ENCODE results near the gene RERE.

Gene RERE

GRCh38 chr1:8669606-8670335, 147.7 kb downstream of the RERE start:
- TF ChIP-seq, protein P1, sequence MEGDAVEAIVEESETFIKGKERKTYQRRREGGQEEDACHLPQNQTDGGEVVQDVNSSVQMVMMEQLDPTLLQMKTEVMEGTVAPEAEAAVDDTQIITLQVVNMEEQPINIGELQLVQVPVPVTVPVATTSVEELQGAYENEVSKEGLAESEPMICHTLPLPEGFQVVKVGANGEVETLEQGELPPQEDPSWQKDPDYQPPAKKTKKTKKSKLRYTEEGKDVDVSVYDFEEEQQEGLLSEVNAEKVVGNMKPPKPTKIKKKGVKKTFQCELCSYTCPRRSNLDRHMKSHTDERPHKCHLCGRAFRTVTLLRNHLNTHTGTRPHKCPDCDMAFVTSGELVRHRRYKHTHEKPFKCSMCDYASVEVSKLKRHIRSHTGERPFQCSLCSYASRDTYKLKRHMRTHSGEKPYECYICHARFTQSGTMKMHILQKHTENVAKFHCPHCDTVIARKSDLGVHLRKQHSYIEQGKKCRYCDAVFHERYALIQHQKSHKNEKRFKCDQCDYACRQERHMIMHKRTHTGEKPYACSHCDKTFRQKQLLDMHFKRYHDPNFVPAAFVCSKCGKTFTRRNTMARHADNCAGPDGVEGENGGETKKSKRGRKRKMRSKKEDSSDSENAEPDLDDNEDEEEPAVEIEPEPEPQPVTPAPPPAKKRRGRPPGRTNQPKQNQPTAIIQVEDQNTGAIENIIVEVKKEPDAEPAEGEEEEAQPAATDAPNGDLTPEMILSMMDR (IDR thresholded peaks at IDR 0.05; ENCODE audit: low read depth, low read length, missing control alignments), result no peak
- no peak overlapping the region for H3K4me3 ChIP-seq (ENCODE audit: low read depth, low read length)
- no peak for DNase-seq (ENCODE audit: low read depth)
- in situ Hi-C loops (cut with HindIII; ENCODE audit: low sequenced_read_pairs), result no loop called here

DNA sequence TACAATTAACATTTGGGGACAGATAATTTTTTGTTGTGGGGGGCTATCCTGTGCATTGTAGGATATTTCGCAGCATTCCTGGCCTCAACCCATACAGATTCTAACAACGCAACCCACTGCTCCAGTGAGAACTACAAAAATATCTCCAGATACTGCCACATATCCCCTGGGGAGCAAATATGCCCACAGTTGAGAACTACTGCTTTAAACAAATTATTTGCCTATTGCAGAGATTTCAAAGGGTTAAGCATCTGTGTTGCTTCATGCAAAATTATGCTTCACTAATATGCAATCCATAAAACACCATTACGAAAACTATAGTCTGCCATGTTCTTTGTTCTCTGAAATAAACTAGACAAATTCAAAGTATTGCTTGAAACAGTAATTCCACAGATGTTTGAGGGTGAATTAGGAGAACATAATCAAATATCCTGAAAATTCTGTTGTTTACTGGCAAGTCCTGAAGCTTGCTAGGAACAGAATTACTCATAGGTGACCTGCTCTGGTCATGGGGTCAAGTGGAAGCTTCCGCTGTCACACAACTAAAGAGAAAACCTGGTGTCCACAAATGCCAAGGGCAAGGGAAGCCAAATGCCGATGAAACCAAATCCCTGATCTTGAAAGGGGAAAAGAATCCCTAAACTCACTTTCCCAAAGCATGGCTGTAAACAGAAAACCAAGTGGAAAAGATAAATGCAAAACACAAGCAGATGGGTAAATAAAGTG, 149.4 kb downstream of the RERE start:
- TF ChIP-seq, protein P1 (IDR thresholded peaks at IDR 0.05; ENCODE audit: low read depth, low read length, missing control alignments), result no peak
- in situ Hi-C loops (cut with HindIII; ENCODE audit: low sequenced_read_pairs), result no loop called here
- no peak overlapping the region for H3K4me3 ChIP-seq (ENCODE audit: low read depth, low read length)
- no peak for DNase-seq (ENCODE audit: low read depth)

DNA sequence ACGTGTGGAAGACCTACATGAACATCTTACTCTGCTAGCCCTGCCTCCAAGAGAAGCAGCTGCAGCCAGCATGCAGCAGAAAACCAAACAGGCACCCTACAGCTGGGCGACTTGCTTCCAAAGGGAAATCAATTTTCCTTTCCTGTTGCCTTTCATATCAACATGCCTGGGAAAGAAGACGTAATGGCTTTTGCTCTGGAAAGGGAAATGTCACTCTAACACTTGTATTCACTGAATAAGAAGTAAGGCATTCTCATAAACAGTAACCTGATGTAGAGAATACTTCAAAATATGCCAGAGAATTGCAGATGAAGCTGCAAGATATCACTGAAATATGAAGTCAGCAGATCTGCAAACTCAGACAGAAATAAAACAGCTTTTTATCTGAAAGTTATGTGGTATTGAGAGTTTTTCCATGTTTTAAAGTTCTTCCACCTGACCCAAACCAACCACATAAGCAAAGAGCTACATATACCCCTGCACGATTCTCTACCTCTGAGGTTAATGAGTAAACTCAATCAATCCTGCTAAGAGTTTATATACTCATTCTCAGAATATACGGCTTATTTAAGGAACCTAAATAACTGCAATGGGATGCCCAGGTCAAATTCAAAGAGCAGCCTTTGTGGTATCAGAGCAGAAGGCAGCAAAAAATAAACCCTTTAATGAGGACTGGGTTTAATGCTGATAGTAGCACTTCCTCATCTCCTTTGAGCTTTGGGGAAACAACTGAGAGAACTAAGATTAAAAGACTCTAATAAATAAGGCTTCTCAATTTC, 150.9 kb downstream of the RERE start:
- no peak for DNase-seq (ENCODE audit: low read depth)
- TF ChIP-seq, protein P1 (IDR thresholded peaks at IDR 0.05; ENCODE audit: low read depth, low read length, missing control alignments), result no peak
- no peak overlapping the region for H3K4me3 ChIP-seq (ENCODE audit: low read depth, low read length)
- in situ Hi-C loops (cut with HindIII; ENCODE audit: low sequenced_read_pairs), result no loop called here

DNA sequence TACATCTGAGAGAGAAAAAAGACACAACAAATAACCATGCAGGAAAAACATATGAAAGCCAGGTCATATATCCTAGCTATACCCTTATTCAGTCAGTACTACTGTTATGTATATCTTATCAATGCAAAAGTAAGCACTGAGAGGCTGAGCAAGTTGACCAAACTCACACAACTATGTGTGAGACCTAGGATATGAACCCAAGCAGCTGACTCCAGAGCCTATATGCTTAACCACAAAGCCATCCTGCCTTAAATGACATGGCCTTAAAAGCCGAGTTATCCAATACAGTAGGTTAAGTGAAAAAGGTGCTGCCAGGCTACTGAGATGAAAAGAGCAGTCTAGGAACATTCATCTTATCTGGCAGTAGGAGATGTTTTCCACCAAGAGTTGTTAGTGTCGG, 151.6 kb downstream of the RERE start:
- TF ChIP-seq, protein P1 (IDR thresholded peaks at IDR 0.05; ENCODE audit: low read depth, low read length, missing control alignments), result no peak
- in situ Hi-C loops (cut with HindIII; ENCODE audit: low sequenced_read_pairs), result no loop called here
- no peak overlapping the region for H3K4me3 ChIP-seq (ENCODE audit: low read depth, low read length)
- no peak for DNase-seq (ENCODE audit: low read depth)

DNA sequence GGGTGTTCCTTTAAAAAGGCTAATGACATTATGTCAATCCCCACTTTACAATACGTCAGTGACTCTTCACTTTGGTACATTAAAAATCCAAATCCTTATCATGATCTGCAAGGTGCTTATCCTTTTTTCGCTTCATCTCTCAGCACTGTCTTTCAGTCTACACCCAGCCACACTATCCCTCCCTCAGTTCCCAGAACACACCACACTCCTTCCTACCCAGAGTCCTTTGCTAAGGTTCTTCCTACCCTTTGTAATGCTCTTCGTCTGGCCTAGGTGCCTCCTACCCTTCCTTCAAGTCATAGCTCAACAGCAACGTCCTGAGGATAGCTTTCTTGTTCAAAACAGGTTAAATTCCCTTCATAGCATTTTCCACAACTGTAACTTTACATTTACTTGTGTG, 152.6 kb downstream of the RERE start:
- in situ Hi-C loops (cut with HindIII; ENCODE audit: low sequenced_read_pairs), result loop anchor here (5.0 kb wide), 1 partner anchor 38 kb away; no protein-coding TSS in a partner anchor
- TF ChIP-seq, protein P1 (IDR thresholded peaks at IDR 0.05; ENCODE audit: low read depth, low read length, missing control alignments), result no peak
- DNase-seq (ENCODE audit: low read depth), result no peak
- H3K4me3 ChIP-seq (ENCODE audit: low read depth, low read length), result no peak overlapping the region

- no peak for DNase-seq (ENCODE audit: low read depth)
- in situ Hi-C loops (cut with HindIII; ENCODE audit: low sequenced_read_pairs), result loop anchor here (5.0 kb wide), 1 partner anchor 37 kb away; no protein-coding TSS in a partner anchor
- H3K4me3 ChIP-seq (ENCODE audit: low read depth, low read length), result no peak overlapping the region
- TF ChIP-seq, protein P1 (IDR thresholded peaks at IDR 0.05; ENCODE audit: low read depth, low read length, missing control alignments), result no peak
Observed at GRCh38 chr1:8663915-8664329, 153.5 kb downstream of the RERE start.
